ENCODE results near the gene GP9.

- TF ChIP-seq POLR2AphosphoS5 (IDR thresholded peaks at IDR 0.05) (peak in 2 of 3 donors; percentile 41 to 42), CTCF (IDR thresholded peaks at IDR 0.05) (no peak)
These were observed 8.7 kb upstream of the GP9 start for GRCh38 chr3:129051871-129052340.
